NCI-H748 treated with DMSO at 0.1 percent for 48 hours (cell line): ENCODE measurements around the gene CLSTN2.

Experiments used
- DNase-seq: peaks from one replicate; lab custom pipeline; 2025; lab: John Stamatoyannopoulos, UW

CLSTN2 gene

DNA sequence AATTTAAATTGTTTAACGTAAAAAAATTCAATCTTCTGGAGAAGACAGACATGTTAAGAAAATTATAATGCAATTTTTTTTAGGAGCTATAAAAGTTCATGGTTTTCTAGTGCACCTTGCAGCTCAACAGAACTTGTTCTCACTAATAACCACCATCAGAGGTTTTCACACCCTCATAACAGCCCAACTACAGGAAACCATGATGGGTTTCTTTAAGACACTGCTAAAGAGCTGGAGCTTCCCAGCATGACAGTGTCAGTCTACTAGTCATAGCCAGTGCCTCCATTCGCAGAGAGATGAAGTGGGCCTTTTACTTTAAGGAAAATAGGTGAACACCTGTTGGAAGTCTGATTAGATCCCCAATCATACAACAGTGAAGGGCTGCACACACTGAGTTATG lies 518.8 kb downstream of the CLSTN2 start:
- no peak for DNase-seq

DNA sequence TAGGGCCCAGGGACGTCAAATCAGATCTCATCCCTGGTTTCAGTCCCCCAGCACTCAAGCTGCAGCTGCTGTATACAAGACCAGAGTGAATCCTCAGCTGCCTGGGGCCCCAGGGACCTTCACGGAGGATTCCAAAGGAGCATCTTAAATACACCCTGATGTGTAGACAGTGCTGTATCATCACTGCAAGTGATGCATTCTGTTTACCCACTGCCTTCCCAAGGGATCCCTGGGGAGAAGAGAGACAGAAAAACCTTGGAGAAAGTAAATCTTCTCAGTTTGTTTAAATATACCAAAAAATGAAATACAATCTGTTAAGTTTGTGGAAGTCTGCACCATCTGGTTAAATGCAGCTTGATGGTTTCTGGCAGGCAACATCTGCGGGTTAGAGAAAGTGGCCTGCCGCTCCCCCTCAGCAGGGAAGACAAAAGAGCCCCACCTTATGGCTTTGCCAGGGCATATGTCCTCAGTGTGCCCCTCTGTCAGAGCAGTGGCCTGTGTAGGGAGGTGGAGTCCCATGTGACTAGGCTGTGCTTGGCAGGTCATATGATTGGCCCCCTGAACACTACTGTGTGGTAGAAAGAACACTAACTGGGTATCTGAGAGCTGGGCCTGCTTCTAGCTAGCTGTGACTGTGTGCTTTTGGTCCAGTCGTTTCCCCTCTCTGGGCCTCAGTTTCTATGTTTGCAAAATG lies 520.7 kb downstream of the CLSTN2 start:
- DNase-seq = no peak

DNA sequence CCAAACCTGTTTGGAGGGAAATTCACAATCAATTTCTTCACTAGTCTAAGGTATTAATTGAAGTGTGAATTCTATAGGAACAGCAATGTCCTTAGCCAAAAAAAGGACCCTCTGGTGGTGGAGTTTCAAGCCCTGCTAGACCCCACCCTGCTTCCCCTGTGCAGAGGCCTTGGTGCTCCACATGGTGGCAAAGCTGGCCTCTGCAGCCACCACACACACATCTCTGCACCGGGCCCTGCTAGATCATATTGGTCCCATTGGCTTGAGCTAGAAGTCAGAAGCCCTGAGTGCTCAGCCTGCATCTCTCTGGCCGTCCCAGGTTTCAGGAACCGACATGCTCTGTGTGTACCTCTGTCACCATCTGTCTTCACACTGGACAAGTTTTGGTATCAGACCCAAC lies 522.0 kb downstream of the CLSTN2 start:
- DNase-seq = no peak

DNA sequence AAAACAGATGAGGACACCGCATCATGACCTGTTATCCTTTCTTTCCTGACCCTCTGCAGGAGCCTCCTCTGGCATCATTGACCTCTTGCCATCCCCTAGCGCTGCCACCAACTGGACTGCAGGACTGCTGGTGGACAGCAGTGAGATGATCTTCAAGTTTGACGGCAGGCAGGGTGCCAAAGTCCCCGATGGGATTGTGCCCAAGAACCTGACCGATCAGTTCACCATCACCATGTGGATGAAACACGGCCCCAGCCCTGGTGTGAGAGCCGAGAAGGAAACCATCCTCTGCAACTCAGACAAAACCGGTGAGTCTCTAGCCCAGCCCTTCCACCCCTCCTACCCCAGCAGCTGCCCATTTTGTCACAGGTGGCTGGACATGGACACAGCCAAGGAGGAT lies 524.5 kb downstream of the CLSTN2 start:
- DNase-seq = no peak

DNA sequence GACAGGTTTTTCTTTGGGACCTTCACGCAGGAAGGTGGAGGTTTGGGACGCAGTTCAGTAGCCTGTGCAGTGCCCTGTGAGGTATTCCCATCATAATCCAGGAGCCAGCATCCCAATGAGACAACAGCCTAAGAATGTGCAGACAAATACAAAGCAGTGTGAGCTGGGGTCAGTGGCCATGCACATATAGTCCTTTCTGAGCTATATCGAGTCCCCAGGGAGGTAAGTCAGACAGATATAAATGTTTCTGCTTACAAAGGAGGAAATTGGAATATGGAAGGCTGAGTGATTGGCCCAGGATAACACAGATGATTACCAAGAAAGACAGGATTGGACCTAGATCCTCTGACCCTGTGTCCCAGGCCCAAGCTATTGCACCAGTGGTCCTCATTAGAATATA lies 526.3 kb downstream of the CLSTN2 start:
- DNase-seq = no peak

DNA sequence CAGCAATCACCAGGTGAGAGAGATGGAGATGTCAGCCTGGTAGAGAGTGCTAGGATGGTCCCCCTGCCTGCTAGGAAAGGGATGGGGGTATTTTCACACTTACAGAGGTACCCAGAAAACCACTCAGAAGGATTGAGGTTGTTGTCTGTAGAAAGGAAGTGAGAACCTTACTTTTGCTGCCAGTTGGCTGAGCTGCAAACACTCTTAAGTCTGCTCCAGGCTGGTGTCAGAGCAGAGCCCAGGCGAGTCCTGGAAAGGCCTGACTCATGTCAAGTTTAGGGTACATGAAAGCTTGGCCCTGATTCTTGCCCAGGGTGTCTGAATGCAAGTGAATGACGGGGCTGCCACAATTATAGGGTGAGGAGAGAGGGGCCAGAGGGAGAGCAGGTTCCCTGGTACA lies 528.4 kb downstream of the CLSTN2 start:
- DNase-seq = no peak

DNA sequence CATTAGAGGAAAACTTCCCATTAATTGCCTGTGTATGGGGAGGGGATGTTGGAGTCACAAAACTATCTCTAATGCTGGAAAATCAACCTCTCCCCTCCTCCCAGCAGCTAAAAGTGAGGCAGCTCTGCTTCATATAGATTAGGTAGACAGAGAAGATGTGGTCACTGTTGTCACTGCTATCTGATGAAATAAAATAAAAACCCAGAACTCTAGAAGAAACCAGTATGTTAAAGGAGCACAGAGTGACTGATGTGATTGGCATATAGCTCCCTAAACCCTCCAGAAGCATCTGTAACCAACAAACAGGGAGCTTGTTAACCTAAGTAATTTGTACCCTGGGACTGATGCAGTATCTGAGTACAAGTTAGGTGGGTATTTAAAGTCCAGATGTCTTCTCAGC lies 531.0 kb downstream of the CLSTN2 start:
- no peak for DNase-seq

DNA sequence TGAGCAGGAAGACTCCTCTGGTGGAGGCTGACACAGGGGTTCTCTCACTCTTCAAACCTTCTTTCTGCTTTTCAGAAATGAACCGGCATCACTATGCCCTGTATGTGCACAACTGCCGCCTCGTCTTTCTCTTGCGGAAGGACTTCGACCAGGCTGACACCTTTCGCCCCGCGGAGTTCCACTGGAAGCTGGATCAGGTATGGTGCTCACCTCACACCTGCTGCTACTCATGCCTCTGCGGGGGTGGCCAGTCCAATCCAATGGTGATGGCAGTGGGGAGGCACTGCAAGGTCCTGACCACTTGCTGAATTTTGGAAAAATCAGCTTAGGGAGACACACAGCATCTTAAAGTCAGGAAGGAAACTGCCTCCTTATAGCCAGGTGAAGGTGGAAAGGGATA lies 531.5 kb downstream of the CLSTN2 start:
- DNase-seq = no peak

DNA sequence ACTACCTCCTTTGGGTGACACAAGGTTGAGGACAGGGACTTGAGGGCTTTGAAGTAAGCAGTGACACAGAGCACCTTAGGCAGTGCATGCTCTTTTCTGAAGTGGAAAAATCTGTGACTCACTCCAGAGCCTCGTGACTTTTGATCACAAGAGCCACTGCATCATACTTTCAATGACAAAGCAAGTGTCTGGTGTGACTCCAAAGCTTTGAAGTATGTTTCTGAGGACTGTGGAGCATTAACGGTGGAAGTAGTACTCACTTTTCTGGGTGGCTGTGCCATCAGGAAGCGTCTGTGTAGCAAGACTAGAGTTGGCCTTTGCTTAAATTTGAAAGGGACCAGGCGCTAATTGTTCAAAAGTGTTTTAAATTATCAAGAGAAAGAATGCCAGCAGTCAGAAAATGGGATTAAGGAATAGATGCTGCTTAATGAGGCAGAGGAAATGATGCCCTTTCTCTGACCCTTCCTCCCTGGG lies 532.2 kb downstream of the CLSTN2 start:
- DNase-seq = no peak

DNA sequence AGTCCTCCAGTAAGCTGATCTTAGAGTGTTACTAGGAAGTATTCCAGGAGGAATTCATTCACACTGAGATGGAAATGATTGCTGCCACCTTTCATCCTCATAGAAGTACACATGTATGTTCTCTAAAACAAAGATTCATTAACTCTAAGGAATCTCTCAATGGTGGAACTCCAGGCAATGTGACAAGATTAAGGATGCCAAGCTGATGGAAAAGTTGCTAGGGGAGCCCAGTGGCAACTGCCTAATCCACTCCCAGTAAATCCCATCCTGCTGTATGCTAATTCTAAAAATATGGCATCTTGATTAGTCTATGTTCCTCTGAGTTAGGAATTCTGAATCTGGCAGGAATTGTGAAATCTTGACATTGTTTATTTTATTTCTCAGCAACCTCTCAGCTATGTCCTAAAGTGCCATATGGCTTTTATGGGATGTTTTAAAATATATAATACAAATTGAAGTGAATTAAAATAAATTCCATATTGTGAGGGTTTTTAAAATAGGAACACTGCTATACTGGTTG lies 532.9 kb downstream of the CLSTN2 start:
- no peak for DNase-seq

DNA sequence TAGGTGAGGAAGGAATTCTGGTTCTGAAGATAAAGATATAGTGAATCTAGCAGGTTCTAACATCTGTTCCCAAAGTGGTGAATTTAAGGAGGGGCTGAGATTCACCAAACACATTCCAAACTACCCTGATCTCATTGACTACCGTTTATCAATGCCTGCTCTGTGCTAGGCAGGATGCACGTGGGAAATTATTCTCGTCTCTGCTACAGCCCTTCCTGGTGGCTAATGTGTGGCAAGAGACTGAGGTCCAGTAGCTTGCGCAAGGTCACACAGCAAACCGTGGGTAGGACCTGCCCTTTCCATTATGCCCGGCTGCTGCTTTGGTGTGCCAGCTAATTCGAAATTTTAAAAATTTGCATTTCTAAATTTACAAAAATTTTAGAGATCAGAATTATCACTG lies 533.4 kb downstream of the CLSTN2 start:
- DNase-seq = no peak

DNA sequence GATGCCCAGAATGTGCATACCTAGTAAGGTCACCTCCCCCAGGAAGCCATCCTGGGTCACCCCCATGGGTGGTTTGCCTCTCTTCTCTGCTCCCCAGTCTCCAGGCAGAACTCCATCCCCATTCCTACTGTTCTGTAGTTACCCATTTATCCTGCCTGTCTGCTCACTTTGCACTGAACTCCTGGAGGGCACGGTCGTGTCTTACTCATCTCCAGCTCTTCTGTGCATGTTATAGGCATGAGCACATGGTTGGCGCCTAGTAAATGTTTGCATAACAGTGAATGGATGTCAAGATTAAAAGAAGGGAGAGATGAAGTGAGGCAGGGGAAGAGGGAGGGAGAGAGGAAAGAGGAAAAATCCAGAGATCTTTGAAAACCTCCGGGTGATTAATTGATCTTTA lies 534.5 kb downstream of the CLSTN2 start:
- no peak for DNase-seq

DNA sequence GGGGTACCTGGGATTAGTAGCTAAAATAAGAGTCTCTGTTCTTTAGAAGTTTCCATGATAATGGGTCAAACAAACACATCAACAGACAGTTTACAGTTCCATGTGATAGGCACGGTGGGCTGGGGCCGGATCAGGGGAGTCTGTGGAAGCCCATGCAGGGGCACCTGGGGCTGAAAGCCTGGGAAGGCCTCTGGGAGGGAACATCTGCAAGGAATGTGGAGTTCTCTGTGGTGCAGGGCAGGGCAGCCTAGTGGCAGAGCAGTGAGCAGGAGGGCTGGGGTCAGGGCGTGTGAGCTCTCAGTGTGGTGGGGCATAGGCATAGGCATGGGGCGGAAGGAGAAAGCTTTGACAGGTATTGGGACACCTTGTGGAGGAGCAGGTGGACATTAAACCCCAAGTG lies 535.2 kb downstream of the CLSTN2 start:
- DNase-seq = no peak

DNA sequence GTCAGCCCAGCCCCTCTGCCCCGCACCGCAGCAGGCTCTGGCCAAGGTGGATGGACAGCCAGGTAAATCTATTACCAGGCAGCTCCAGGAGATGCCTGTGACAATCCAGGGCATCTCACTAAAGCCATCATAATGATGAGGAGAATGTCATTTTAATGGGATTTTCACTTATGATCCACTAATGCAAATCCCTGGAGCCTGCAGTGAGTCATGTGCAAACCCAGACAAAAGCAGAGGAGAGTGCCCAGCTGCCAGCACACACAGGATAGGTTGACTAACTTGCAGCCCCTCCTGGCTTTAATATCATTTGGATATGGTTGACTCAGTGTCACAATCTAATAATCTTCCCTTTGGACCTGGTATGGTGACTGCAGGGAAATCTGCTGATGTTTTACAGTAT lies 536.0 kb downstream of the CLSTN2 start:
- no peak for DNase-seq

DNA sequence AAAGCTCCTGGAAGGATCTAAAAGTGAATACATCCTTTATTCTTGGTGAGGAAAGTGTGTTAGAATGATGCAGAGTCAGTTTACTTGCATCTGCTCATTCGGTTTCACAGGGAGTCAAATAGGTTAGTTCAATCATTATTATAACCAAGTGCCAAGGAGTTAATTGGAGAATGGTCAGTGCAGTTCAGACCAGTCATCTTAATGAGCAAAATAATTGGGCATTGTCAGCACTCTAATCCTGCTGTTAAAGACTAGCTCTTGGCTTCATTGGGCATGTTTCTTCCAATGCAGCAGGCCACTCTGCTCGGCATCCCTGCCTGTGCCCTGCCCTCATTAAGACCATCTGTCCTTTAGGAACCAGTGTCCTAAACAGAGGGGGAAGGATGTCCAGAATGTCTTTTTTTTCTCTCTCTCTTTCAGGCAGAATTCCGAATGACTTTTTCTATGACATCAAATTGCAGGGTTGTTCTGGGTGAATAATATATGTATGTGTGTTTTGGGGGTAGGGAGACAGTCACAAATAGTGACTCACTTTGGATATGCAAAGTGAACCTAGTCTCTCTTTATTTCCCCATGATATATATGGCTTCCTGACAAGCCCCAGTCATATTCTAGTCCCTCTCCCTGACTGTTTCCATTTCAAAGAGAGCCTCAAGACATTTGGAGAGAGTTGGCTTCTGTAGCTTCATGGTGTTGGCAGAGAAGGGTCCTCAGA lies 537.5 kb downstream of the CLSTN2 start:
- DNase-seq = no peak

DNA sequence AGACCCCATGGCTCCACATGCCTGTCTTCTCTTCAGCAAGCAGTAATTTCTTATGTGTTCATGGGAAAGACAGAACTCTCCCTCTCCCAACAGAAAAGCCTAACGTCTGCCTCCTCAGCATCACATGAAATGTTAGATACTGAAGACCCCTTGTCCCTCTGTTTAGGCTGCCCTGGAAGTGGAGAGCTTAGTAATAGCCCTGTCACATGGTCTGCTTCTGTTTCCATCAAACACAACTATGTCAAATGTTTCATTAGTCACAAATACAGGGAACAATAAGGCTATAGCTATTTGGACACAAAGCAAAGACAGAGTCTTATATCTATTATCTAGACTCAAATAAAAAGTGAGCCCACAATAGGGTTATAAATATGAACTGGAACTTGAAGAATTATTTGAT lies 552.6 kb downstream of the CLSTN2 start:
- DNase-seq = no peak

DNA sequence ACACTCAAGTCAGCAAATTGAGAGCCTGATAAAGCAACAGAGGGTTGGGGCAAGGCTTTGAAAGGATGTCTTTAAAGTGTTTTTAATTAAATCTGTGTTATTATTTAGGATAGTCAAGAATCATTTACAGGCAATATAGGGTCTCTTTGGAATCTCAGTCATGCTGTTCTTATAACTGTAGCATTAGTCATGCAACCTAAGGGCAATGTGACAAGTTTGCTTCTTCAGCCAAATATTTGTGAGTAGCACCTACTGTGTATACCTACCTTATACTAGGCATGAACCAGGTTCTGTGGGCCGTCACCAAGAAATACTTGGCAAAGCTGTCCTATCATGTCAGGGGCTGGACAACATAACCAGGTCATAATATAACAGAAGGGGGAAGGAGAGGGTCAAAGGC lies 558.3 kb downstream of the CLSTN2 start:
- DNase-seq = no peak

DNA sequence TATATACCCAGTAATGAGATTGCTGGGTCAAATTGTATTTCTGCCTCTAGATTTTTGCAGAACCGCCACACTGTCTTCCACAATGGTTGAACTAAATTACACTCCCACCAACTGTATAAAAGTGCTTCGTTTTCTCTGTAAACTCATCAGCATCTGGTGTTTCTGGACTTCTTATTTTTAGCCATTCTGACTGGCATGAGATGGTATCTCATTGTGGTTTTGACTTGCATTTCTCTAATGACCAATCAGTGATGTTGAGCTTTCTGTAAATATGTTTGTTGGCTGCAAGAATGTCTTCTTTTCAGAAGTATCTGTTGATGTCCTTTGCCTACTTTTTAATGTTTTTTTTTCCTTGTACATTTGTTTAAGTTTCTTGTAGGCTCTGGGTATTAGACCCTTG lies 560.0 kb downstream of the CLSTN2 start:
- no peak for DNase-seq

DNA sequence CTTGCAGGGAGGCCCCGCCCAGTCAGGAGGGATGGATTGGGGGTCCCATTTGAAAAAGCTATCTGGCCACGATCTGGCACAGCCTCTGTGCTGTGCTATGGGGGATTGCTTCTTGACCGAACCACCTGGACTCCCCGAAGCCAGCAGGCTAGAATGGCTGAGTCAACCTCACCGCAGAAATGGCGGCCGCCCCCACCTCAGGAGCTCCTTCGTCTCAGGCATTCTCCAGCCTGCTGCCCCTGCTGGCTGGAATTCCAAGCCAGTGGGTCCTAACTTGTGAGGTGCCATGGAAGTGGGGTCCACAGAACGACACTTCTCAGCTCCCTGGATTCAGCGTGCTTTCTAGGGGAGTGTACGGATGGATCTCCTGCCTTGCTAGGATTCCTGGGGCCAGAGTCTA lies 562.3 kb downstream of the CLSTN2 start:
- no peak for DNase-seq

DNA sequence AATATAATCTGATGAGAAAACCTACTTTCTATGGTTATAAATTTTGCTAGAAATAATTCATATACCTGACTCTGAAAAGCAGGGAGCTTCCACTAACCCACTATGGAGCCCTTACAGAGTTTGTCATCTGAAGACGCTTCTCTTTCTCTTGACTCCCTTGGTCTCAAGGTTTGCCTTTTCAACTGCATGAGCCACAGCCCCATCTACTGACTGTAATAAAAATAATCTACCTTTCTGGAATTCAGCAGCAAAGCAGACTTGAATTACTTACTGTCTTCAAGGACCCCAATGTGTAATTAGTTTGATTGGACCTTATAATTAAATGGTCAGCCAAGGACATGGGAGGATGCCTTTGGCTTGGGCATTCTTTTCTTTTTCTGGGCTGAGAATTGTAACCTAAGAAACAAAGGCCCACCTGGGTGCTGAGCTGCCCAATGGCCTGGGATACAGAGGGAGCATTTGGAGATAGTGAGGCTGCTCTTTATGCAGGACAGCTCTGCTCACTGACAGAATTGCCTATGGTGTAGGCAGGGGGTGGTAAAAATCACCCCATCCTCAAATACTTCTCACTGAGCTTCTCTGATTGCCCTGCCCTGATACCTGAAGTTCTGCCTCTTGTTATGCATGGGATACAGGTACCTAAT lies 564.3 kb downstream of the CLSTN2 start:
- DNase-seq = peak; percentile 2

DNA sequence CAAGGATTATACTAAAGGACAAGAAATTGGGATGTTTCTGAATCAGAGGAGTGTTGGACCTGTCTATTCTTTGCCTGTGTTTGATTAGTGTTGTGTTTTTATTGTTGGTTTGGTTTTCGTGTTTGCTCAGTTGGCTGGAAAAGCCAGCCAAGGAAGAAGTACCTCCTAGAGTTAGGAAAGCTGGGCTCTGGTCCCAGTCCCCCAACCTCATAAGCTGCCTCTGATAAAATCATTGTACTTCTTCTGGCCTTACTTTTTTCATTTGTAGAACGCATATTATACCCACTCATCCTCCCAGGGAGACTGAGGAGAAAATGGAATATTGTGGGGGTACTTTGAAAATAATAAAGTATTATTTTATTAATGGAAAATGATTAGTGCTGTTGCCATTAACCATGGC lies 565.5 kb downstream of the CLSTN2 start:
- no peak for DNase-seq

DNA sequence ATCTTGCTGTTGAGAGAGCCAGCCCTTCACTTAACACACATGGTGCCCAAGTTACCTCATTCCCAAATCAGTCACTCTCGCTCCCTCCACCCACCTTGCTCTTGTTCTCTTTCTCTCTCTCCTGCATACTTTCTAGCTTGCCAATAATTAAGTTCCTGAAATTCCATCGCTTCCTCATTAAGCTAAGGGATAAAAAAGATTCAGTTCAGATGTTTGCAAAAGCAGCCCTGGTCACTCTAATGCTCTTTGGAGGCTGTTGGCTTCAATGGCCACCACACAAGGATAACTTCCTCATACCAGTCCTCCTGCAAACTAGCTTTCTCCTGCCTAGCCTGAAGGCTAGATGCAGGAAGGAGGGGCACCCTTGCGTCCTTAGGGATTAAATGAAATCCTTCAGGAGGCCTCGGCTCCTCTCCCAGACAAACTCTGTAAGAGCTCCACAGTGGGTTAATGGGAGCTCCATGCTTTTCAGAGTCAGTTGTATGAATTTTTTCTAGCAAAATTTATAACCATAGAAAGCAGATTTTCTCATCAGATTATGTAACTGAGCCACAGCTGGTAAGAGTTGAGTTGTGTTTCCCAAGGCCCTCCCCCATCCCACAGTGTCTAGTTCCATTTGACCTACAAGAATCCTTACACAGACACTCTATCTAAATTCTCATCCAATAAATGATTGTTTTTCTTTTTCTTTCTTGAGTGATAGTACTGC lies 566.2 kb downstream of the CLSTN2 start:
- DNase-seq = no peak
